Neural progenitor cell (in vitro differentiated cells): Measurements from ENCODE around the gene MINDY1. TPM values are rescaled to one million over a fixed set of nuclear protein-coding genes. Genes with fewer than 3 reads are reported as not detected.

ENCODE experiments used
- DNase-seq: peaks from one replicate; pipeline ENCODE4 v3.0.0-alpha.2; 2016; ENCODE audit warnings: low spot score
- H2AFZ ChIP-seq: fragments of 200-600 bp; sonication (generic); replicated peaks from 2 replicates; pipeline ENCODE4 v1.6.1; 2016; ENCODE audit warnings: antibody characterized with exemption
- H3F3A ChIP-seq: fragments of 200-600 bp; sonication (generic); 2 replicates; pipeline ENCODE4 v1.6.1; 2016; ENCODE audit warnings: antibody characterized with exemption, low read depth
- H3K27ac ChIP-seq: fragments of 200-600 bp; sonication (generic); 2 replicates; pipeline ENCODE4 v1.5.1; 2016; ENCODE audit warnings: mild to moderate bottlenecking
- H3K27me3 ChIP-seq: fragments of 200-600 bp; sonication (generic); 2 replicates; pipeline ENCODE4 v1.6.1; 2016; ENCODE audit warnings: mild to moderate bottlenecking, moderate library complexity
- H3K36me3 ChIP-seq: fragments of 200-600 bp; sonication (generic); 2 replicates; pipeline ENCODE4 v1.5.1; 2016
- H3K4me1 ChIP-seq: fragments of 200-600 bp; sonication (generic); 2 replicates; pipeline ENCODE4 v1.6.1; 2016; ENCODE audit warnings: mixed run types
- H3K4me2 ChIP-seq: fragments of 200-600 bp; sonication (generic); 2 replicates; pipeline ENCODE4 v1.6.1; 2016
- H3K4me3 ChIP-seq: fragments of 200-600 bp; sonication (generic); 2 replicates; pipeline ENCODE4 v1.5.1; 2016
- H3K79me2 ChIP-seq: fragments of 200-600 bp; sonication (generic); 2 replicates; pipeline ENCODE4 v1.6.1; 2016; ENCODE audit warnings: low read depth
- H3K9ac ChIP-seq: fragments of 200-600 bp; sonication (generic); 2 replicates; pipeline ENCODE4 v1.6.1; 2016
- H3K9me3 ChIP-seq: fragments of 200-600 bp; sonication (generic); 2 replicates; pipeline ENCODE4 v1.5.1; 2016; ENCODE audit warnings: low read depth
- H4K20me1 ChIP-seq: fragments of 200-600 bp; sonication (generic); 2 replicates; pipeline ENCODE4 v1.6.1; 2016; ENCODE audit warnings: low read depth
- H3K27ac Mint-ChIP-seq: 3 replicates; pipeline ENCODE4 v1.8.0; 2021; ENCODE audit warnings: mixed read lengths
- H3K27me3 Mint-ChIP-seq: 2 replicates; pipeline ENCODE4 v1.8.0; 2022; ENCODE audit warnings: low read depth, mild to moderate bottlenecking, inconsistent platforms, moderate library complexity, mixed read lengths; ENCODE audit not compliant: insufficient read depth
- H3K36me3 Mint-ChIP-seq: 3 replicates; pipeline ENCODE4 v1.8.0; 2021; ENCODE audit warnings: mixed read lengths
- H3K4me1 Mint-ChIP-seq: 3 replicates; pipeline ENCODE4 v1.8.0; 2021; ENCODE audit warnings: mixed read lengths
- H3K4me3 Mint-ChIP-seq: 3 replicates; pipeline ENCODE4 v1.8.0; 2021; ENCODE audit warnings: mild to moderate bottlenecking, moderate library complexity, mixed read lengths
- H3K9me3 Mint-ChIP-seq: 3 replicates; pipeline ENCODE4 v1.8.0; 2020; ENCODE audit warnings: mixed read lengths
- EZH2 ChIP-seq: fragments of 200-600 bp; sonication (generic); IDR thresholded peaks from 2 replicates; pipeline ENCODE4 v1.6.1; 2017; ENCODE audit warnings: antibody characterized with exemption, mild to moderate bottlenecking, moderate library complexity
- EZH2phosphoT487 ChIP-seq: fragments of 200-600 bp; sonication (generic); IDR thresholded peaks from 2 replicates; pipeline ENCODE4 v1.6.1; 2017; ENCODE audit warnings: antibody characterized with exemption
- total RNA-seq: library from RNA; depleted of rRNA; stranded (reverse); fragments of >200 nt; gene quantifications from 2 replicates; pipeline ENCODE4 v1.2.3, GENCODE V29; 2015; ENCODE audit warnings: low replicate concordance
- TF ChIP-seq, protein P1 (sequence below): fragments of 200-600 bp; sonication (generic); IDR thresholded peaks from 2 replicates; pipeline ENCODE4 v1.5.1; 2017; ENCODE audit warnings: antibody characterized with exemption, mild to moderate bottlenecking

MINDY1 gene
- total RNA-seq, 1 donor from 2014 or later: 8.5 TPM

DNA sequence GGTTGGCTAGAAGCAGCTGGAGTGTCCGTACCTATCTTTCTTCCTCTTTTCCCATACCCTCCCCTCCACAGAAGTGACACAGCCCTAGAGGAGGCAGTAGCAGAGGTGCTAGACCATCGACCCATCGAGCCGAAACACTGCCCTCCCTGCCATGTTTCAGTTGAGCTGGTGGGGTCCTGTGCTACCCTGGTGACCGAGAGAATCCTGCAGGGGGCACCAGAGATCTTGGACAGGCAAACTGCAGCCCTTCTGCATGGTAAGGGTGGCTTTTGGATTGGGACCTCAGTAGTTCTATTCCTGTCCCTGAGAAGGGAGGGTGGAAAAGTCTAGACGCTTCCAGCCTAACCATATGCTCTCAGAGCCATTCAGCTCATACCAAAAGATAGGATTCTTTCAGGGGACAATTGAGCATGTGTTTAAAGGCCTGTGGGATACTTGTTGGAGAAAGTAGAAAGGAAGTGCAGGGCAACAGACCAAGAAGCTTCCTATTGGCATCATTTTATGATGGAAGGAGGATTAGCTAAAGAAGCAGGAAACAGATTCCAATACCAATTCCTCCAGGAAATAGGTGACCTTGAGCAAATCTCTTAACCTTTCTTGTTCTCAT, 17.9 kb upstream of the MINDY1 start:
- H3K4me1 Mint-ChIP-seq: peaks cover 7% of the 10 kb centered on the region
- no peaks in the 10 kb centered on the region for H3K36me3 ChIP-seq
- TF ChIP-seq, protein P1, sequence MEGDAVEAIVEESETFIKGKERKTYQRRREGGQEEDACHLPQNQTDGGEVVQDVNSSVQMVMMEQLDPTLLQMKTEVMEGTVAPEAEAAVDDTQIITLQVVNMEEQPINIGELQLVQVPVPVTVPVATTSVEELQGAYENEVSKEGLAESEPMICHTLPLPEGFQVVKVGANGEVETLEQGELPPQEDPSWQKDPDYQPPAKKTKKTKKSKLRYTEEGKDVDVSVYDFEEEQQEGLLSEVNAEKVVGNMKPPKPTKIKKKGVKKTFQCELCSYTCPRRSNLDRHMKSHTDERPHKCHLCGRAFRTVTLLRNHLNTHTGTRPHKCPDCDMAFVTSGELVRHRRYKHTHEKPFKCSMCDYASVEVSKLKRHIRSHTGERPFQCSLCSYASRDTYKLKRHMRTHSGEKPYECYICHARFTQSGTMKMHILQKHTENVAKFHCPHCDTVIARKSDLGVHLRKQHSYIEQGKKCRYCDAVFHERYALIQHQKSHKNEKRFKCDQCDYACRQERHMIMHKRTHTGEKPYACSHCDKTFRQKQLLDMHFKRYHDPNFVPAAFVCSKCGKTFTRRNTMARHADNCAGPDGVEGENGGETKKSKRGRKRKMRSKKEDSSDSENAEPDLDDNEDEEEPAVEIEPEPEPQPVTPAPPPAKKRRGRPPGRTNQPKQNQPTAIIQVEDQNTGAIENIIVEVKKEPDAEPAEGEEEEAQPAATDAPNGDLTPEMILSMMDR: peak; percentile 76
- TF ChIP-seq EZH2phosphoT487: no peak
- no peaks in the 10 kb centered on the region for H3K27me3 ChIP-seq
- H3K4me1 ChIP-seq: no peaks in the 10 kb centered on the region
- peaks cover 5% of the 10 kb centered on the region for H4K20me1 ChIP-seq
- peaks cover 21% of the 10 kb centered on the region for H3K36me3 Mint-ChIP-seq
- H3F3A ChIP-seq: peaks cover 5% of the 10 kb centered on the region
- no peak overlapping the region for H3K9ac ChIP-seq
- H3K27ac ChIP-seq: no peak overlapping the region
- no peaks in the 10 kb centered on the region for H3K9me3 ChIP-seq
- H2AFZ ChIP-seq: no peak overlapping the region
- peaks cover 2% of the 10 kb centered on the region for H3K27me3 Mint-ChIP-seq
- no peaks in the 10 kb centered on the region for H3K79me2 ChIP-seq
- peak; percentile 83 for DNase-seq
- no peak overlapping the region for H3K4me3 ChIP-seq
- no peak overlapping the region for H3K27ac Mint-ChIP-seq
- no peaks in the 10 kb centered on the region for H3K9me3 Mint-ChIP-seq
- H3K4me3 Mint-ChIP-seq: no peak overlapping the region
- no peak overlapping the region for H3K4me2 ChIP-seq

DNA sequence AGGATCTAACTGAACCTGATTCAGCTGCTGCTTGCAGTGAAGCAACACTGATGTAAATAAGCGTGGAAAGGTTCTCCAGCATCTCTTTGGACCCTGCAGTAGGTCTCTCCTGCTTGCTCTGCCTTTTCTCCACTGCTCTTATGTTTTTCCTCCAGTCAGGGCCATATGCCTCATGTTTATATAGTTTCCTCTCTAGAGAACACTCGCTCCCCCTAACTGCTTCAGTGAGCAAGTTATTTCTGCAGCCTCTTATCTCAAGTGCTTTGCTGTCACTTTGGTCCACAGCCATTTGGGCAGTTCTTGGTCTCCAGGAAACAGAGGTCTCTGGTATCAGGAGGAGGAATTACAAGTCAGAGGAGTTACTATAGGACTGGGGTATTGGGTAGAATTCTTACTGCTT, 6.8 kb upstream of the MINDY1 start:
- H3K36me3 Mint-ChIP-seq: peaks cover 3% of the 10 kb centered on the region
- Histone ChIP-seq H2AFZ (no peak overlapping the region), H3K27ac (no peak overlapping the region), H3K36me3 (no peaks in the 10 kb centered on the region), H3K4me1 (peaks cover 6% of the 10 kb centered on the region), H3K79me2 (peaks cover 11% of the 10 kb centered on the region), H4K20me1 (no peaks in the 10 kb centered on the region), H3K4me3 (no peak overlapping the region), H3K9ac (no peak overlapping the region), H3F3A (no peaks in the 10 kb centered on the region), H3K4me2 (no peak overlapping the region), H3K27me3 (no peaks in the 10 kb centered on the region), H3K9me3 (no peaks in the 10 kb centered on the region)
- no peaks in the 10 kb centered on the region for H3K9me3 Mint-ChIP-seq
- H3K4me1 Mint-ChIP-seq: peaks cover 9% of the 10 kb centered on the region
- no peak for DNase-seq
- H3K4me3 Mint-ChIP-seq: no peak overlapping the region
- no peak overlapping the region for H3K27ac Mint-ChIP-seq
- TF ChIP-seq, protein P1: no peak
- no peak for TF ChIP-seq EZH2phosphoT487
- no peak for TF ChIP-seq EZH2
- peaks cover 2% of the 10 kb centered on the region for H3K27me3 Mint-ChIP-seq

DNA sequence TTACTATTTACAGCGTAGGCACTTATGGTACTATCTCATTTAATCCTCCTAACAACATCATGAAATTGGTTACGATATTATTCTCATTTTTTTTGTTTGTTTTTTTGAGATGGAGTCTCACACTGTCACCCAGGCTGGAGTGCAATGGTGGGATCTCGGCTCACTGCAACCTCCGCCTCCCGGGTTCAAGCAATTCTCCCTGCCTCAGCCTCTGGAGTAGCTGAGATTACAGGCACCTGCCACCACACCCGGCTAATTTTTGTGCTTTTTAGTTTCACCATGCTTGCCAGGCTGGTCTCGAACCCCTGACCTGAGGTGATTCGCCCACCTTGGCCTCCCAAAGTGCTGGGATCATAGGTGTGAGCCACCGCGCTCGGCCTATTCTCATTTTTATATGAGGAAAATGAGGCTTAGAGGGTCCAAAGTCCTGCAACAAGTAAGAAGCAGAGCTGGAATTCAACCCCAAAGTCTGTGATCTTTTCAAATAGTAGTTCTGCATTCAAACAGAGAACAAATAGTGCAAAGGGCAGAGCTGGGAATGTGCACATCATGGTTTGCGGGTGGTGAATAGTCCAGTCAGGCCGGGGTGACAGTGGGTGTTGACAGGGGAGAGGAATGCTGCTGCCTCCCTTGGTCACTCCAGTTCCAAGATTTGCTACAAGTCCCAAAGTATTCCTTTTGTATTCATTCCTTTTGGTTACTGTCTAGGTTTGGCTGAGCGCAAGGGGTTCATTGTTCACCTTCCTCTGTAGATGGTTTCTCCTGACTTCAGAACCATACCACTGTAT, 6.2 kb upstream of the MINDY1 start:
- Histone ChIP-seq H3K4me1 (peaks cover 7% of the 10 kb centered on the region), H3K4me3 (no peak overlapping the region), H3K9ac (peak overlapping the region; percentile 34), H2AFZ (no peak overlapping the region), H3K27ac (no peak overlapping the region), H3K27me3 (no peaks in the 10 kb centered on the region), H4K20me1 (no peaks in the 10 kb centered on the region), H3K9me3 (no peaks in the 10 kb centered on the region), H3K4me2 (no peak overlapping the region), H3K79me2 (peaks cover 11% of the 10 kb centered on the region), H3F3A (peaks cover 2% of the 10 kb centered on the region), H3K36me3 (no peaks in the 10 kb centered on the region)
- Mint-ChIP-seq H3K36me3 (peaks cover 3% of the 10 kb centered on the region), H3K9me3 (no peaks in the 10 kb centered on the region), H3K4me3 (no peak overlapping the region), H3K27ac (no peak overlapping the region), H3K4me1 (peaks cover 14% of the 10 kb centered on the region), H3K27me3 (peaks cover 2% of the 10 kb centered on the region)
- no peak for DNase-seq
- TF ChIP-seq EZH2phosphoT487: no peak
- TF ChIP-seq, protein P1: no peak
- TF ChIP-seq EZH2: no peak
